ENCODE results near the gene EDEM2.
A peak's percentile ranks its signal among the peaks of the same experiment; 100 is the strongest.
"Not testable (repeated sequence)": the region's sequence is repeated elsewhere in the genome, so short reads cannot be mapped to it uniquely, and the experiment has no call there.

Gene EDEM2

DNA sequence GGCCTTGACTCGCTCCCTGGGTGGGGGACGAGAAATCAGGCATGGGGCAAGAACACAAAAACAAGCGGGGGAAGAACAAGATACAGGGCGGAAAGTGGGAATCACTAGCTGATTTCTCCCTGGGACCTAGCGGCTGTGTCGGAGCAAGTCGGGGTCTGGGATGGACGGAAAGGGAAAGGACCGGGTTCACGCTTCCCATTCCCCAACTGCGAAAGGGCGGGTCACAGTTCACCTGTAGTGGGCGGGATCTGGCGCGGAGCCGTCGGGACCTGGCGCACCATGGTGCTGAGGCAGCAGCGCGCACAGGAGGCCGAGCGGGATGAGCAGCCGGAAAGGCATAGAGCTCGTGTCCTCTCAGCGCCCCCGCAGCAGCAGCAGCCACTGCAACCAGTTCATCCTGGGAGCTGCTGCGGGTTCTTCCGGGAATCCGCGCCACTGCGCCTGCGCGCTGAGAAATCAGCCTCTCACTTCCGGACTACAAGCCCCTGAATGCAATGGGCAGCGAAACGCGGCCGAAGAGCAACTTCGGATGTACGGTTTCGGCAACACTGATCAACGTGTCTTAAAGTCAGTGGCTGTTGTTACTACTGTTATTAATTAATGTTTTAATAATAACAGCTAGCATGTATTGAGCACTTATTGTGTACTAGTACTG lies at the start of gene EDEM2:
EDEM2 (minus strand) TSS at position 417 of the 655 bp plus-strand sequence; CDS start at position 339, 78 bp downstream.
- peak; percentile 87 for DNase-seq

DNA sequence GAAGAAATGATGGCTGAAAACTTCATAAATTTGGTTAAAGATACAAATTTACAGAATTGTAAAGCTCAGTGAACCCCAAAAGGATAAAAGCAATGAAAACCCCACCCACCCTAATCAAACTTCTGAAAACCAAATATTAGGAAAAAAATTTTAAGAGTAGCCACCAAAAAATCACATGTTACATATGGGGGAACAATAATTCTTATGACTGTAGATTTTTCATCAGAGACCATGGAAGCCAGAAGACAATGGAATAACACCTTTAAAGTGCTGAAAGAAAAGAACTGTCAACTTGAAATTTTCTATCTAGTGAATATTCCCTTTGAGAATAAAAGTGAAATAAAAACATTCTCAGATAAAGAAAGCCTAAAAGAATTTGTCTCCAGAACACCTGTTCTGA lies 49.2 kb upstream of the EDEM2 start:
- DNase-seq, result no peak

DNA sequence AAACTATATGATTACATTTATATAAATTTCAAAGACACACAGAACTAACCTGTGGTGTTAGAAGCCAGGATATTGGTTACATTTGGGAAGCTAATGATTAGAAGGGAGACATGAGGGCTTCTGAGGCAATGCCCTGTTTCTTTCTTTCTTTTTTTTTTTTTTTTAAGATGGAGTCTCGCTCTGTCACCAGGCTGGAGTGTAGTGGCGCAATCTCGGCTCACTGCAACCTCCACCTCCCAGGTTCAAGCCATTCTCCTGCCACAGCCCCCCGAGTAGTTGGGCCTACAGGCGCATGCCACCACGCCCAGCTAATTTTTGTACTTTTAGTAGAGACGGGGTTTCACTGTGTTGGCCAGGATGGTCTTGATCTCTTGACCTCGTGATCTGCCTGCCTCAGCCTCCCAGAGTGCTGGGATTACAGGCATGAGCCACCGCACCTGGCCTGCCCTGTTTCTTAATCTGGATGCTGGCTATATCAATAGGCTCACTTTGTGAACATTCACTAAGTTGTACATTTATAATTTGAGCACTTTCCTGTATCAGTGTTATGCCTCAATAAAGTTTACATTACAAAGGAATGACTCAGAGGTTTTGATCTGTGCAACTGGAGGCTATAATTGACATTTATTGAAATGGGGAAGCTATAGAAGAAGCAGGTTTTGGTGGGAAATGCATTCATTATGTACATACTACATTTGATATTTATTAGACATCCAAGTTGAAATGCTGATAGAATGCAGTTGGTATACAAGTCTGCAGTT lies 46.1 kb upstream of the EDEM2 start:
- DNase-seq, result not testable (repeated sequence)

- DNase-seq, result no peak
Observed at GRCh38 chr20:35192118-35192872, 45.2 kb upstream of the EDEM2 start.

- no peak for DNase-seq
Observed at GRCh38 chr20:35191419-35192117, 44.4 kb upstream of the EDEM2 start.

DNA sequence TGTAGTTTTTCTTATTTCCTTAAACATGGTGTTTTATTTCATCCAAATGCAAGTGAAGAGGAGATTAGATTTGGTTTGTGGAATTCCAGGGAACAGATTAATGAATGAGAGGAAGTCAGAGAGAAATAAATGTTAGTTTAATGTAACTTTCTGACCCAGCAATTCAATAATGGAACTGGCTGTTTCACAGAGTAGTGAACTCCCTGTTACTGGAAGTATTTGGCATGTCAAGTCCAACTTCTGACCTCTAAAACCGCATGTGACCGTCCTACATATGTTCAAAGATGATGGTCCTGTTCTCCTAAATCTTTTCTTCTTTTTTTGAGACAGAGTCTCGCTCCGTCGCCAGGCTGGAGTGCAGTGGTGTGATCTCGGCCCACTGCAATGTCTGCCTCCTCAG lies 43.4 kb upstream of the EDEM2 start:
- no peak for DNase-seq

- DNase-seq, result not testable (repeated sequence)
Observed at GRCh38 chr20:35189223-35189622, 42.1 kb upstream of the EDEM2 start.

DNA sequence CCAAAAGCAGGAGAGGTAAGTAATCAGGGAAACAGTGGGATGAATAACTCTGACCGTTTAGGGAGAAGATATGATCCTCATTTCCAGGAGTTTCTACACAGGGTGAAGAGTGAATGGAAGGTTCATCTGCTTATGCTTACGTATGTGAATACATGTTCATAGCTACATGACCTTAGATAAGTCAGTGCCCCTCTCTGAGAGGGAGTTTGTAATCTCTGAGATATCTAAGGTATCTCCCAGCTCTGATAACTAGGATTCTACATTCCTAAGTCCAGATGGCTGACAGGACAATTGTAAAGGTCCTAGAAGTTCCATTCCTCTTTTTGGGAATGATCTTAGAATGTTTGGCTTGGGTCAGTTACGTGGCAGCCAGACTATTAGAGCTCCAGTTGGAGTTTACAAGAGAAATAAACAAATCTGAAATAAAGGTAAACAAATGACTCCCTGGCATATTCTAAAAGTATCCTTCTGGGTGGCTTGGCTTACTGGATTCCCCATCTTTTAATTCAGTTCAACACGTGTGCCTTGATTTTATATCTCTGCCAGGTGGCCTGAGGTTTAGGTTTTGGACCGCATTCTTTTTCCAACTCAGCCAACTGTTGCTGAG lies 40.6 kb upstream of the EDEM2 start:
- no peak for DNase-seq

DNA sequence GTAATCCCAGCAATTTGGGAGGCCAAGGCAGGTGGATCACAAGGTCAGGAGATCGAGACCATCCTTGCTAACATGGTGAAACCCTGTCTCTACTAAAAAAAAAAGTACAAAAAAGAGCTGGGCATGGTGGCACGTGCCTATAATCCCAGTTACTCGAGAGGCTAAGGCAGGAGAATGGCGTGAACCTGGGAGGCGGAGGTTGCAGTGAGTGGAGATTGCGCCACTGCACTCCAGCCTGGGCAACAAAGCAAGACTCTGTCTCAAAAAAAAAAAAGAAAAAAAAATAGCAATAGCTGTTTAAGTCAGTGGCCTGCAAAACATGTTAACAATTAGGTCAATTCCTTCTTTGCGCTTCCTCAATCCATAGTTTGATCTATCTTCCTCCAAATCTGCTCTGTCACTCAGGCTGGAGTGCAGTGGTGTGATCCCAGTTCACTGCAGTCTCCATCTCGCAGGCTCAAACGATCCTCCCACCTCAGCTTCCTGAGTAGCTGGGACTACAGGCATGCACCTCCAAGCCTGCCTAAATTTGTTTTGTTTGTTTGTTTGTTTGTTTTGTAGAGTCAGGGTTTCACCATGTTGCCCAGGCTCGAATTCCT lies 39.7 kb upstream of the EDEM2 start:
- DNase-seq, result not testable (repeated sequence)

- DNase-seq, result no peak
Observed at GRCh38 chr20:35181731-35182130, 34.6 kb upstream of the EDEM2 start.

DNA sequence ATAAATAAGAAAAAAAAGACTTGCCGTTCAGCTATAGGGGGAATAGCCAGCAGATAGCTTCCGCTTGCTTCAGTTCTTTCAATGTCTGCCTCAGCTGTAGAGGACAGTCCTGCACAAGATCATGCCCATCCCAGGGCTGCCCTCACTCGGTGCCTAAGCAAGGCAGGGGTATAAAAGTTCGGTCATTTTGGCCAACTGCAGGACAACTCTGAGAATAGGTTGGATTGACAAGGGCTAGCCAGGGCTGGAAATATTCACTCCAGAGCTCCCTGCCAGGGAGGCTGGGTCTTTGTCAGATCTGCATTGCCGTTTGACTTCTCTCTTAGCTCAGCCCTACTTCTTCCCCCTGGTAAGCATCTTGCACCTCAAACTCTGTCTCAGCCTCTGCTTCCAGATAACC lies 33.1 kb upstream of the EDEM2 start:
- DNase-seq, result no peak

DNA sequence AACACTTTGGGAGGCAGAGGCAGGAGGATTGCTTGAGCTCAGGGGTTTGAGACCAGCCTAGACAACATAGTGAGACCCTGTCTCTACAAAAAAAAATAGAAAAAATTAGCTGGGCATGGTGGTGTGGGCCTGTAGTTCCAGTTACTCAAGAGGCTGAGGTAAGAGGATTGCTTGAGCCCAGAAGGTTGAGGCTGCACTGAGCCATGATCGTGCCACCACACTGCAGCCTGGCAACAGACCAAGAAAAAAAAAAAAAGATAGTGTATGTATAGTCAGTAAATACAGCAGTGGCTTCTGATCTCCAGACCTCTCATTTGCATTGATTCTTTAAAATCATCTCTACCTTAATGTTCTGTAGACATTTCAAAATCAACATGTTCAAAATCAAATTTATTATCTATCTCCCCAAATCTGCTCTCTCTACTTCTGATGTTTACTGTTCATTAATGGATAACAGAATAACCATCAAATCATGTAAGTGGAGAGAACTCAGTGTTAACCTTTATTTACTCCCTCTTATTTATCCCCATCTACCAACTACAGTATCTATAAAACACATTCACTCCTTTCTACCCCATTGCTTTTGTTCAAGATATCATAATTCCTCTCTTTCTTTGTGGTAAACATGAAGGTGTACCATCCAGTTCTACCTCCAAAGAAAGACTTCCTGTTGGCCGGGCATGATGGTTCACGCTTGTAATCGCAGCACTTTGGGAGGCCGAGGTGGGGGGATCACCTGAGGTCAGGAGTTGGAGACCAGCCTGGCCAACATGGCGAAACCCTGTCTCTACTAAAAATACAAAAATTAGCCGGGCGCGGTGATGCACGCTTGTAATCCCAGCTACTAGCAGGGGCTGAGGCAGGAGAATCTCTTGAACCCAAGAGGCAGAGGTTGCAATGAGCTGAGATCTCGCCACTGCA lies 32.4 kb upstream of the EDEM2 start:
- DNase-seq, result no peak

DNA sequence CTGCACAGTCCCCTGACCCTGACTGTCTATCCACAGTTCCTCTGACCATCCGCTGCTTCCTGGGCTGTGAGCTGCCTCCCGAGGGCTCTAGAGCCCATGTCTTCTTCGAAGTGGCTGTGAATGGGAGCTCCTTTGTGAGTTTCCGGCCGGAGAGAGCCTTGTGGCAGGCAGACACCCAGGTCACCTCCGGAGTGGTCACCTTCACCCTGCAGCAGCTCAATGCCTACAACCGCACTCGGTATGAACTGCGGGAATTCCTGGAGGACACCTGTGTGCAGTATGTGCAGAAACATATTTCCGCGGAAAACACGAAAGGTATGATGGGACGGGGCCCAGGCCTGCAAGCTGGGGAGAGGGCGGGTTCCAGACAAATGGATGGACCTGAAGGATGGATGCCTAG lies 29.0 kb upstream of the EDEM2 start:
- DNase-seq, result no peak

DNA sequence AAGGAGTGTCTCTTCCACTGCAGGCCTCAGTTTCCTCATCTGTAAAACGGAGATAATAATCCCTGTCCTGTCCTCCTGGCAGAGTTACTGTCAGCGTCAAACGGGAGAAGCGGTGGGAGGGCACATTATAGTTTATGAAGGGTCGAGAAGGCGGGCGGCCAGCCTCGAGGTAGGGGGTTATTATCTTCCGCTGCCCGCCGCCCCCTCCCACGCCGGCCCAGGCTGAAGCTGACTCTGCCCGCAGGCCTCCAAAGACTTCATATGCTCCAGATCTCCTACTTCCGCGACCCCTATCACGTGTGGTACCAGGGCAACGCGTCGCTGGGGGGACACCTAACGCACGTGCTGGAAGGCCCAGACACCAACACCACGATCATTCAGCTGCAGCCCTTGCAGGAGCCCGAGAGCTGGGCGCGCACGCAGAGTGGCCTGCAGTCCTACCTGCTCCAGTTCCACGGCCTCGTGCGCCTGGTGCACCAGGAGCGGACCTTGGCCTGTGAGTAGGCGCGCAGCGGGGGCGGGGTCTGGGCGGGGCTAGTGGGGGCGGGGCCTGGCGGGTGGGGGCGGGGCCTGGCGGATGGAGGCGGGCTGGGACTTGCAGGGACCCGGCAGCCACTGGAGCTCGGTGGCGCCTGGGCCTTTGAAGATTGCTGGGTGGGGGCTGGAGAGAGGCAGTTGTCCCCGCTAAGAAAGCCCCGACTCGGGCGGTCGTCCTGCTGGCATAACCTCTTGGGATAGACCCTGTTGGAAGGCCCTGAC lies 27.5 kb upstream of the EDEM2 start:
- DNase-seq, result no peak

DNA sequence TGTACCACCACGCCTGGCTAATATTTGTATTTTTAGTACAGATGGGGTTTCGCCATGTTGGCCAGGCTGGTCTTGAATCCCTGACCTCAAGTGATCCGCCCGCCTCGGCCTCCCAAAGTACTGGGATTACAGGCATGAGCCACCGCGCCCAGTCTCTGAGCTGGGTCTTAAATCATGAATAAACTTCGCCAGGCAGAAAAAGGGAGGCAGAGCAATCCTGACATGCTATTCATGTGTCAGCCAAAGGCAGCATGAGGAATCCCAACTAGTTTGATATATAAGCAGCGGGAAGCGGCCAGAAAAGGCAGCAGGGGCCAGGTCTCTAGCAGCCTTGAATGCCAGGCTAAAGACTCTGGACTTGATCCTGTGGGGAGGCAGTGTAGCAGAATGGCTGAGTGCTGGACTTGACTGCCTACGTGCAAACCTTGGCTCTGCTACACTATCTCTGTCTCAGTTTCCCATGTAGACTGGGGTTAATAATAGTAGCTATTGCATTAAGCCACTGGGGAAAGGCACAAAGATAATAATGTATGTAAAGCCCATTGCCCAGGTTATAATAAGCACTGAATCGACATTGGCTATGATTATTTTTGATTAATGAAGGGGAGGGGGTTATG lies 26.5 kb upstream of the EDEM2 start:
- DNase-seq, result no peak

DNA sequence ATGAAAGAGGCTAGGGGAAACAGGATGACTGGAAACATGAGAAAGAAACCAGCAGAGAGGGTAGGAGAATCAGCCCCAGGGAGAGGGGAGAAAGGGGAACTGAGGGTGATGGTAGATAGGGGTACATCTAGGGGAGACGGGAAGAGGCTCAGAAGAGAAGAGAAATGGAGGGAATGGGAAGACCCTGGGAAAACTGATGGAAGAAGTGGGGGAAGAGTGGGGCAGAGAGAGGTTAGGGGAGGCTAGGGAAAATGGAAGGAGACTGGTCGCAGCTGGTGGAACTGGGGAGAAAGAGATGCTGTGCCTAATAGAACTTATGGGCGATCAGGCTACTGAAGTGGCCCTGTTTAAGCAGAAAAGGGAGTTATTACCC lies 25.3 kb upstream of the EDEM2 start:
- DNase-seq, result no peak

- no peak for DNase-seq
Observed at GRCh38 chr20:35171753-35172433, 24.8 kb upstream of the EDEM2 start, which contains the start of gene PROCR. PROCR (plus strand) TSS chr20:35172072; CDS start chr20:35172155, 83 bp downstream.

DNA sequence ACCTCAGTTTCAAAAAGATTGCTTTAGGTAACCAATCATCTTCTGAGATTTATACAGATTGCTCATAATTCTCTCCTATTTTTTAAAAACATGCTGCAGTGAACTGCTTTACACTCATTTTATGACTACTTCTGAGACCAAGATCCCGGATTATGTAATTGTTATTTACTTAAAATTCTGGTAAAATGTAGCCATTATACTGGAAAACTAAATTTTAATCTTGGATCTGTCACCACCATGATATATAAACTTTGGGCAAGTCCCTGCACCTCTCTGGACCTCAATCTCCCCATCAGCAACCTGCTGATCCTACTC lies 24.3 kb upstream of the EDEM2 start:
- DNase-seq, result no peak

GRCh38 chr20:35168701-35169409 lies 21.7 kb upstream of the EDEM2 start:
- not testable (repeated sequence) for DNase-seq

Data from NCI-H1092 treated with DMSO at 0.1 percent for 48 hours (cell line).